WTC11 (cell line): ENCODE data around the gene GAS2.

Experiments
- MYBL2 ChIP-seq: sonication (generic); formaldehyde crosslinking; IDR thresholded peaks from 2 replicates; pipeline ENCODE4 v1.8.1; 2023; ENCODE audit warnings: mild to moderate bottlenecking, moderate library complexity, missing genetic modification reagents
- TF ChIP-seq, protein P1 (sequence below): fragments of 200-600 bp; IDR thresholded peaks from 2 replicates; pipeline ENCODE4 v1.8.0; 2022; ENCODE audit warnings: antibody characterized with exemption
- TF ChIP-seq, protein P2 (sequence below): sonication (generic); formaldehyde crosslinking; IDR thresholded peaks from 2 replicates; pipeline ENCODE4 v1.8.1; 2023; ENCODE audit warnings: mild to moderate bottlenecking, missing genetic modification reagents, moderate library complexity

DNA sequence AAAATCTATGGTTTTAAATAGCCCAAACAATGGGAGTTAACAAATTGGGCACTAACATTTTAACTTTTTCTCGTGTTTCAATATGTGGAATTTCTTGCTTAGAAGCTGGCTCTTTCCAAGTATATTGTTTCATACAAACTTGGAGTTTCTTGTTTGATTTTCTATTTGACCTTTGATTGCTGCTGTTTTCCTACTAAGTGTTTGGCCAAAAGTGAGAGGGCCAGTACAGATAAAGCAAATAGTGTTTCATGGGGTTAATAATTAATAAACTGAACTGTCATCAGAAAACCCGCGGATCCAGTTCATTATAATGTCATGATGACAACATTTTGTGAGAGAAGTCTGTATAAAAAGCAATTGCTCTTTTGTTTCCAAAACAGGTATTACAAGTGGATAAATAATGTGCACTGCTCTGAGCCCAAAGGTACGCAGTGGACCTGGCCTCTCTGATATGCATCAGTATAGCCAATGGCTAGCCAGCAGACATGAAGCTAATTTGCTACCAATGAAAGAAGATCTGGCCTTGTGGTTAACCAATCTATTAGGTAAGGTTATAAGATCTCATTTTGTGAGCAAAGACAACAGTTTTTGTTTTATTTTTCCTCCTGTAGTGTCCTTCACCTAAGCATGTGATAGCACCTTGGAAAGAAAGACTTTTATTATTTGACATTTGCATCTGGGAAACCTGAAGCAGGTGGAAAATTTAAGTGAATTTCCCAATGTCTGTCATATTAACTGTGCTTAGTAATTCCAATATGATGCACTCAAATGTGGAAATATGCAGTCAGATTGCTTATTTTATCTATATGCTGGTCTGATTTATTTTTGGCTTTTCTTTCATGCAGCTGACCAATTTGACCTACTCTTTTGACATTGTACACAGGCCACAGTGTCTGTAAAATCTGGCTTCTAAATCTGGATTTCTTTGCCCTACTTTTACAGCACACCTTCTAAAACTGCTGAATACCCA lies 8.3 kb downstream of the GAS2 start:
- TF ChIP-seq, protein P1, sequence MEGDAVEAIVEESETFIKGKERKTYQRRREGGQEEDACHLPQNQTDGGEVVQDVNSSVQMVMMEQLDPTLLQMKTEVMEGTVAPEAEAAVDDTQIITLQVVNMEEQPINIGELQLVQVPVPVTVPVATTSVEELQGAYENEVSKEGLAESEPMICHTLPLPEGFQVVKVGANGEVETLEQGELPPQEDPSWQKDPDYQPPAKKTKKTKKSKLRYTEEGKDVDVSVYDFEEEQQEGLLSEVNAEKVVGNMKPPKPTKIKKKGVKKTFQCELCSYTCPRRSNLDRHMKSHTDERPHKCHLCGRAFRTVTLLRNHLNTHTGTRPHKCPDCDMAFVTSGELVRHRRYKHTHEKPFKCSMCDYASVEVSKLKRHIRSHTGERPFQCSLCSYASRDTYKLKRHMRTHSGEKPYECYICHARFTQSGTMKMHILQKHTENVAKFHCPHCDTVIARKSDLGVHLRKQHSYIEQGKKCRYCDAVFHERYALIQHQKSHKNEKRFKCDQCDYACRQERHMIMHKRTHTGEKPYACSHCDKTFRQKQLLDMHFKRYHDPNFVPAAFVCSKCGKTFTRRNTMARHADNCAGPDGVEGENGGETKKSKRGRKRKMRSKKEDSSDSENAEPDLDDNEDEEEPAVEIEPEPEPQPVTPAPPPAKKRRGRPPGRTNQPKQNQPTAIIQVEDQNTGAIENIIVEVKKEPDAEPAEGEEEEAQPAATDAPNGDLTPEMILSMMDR: no peak
- TF ChIP-seq, protein P2, sequence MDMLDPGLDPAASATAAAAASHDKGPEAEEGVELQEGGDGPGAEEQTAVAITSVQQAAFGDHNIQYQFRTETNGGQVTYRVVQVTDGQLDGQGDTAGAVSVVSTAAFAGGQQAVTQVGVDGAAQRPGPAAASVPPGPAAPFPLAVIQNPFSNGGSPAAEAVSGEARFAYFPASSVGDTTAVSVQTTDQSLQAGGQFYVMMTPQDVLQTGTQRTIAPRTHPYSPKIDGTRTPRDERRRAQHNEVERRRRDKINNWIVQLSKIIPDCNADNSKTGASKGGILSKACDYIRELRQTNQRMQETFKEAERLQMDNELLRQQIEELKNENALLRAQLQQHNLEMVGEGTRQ (CRISPR knock-in tag): no peak
- no peak for TF ChIP-seq MYBL2 (CRISPR knock-in tag)
